T-helper 1 cell treated with Interleukin-12 subunit alpha and Interleukin-12 subunit beta and Interleukin-4 antibody, amounts not matched to agents 30 μg/mL and 1 μg/mL, for 36 hours (primary cell): ENCODE measurements around the gene ZNF341.

Source experiments
- H3K27ac Mint-ChIP-seq: one replicate; pipeline ENCODE4 v1.8.0; 2021; ENCODE audit warnings: mild to moderate bottlenecking, mixed read lengths
- H3K27me3 Mint-ChIP-seq: one replicate; pipeline ENCODE4 v1.8.0; 2021; ENCODE audit warnings: low read depth, mixed read lengths
- H3K36me3 Mint-ChIP-seq: one replicate; pipeline ENCODE4 v1.8.0; 2021; ENCODE audit warnings: low read depth, mixed read lengths
- H3K4me1 Mint-ChIP-seq: one replicate; pipeline ENCODE4 v1.8.0; 2021; ENCODE audit warnings: low read depth, mixed read lengths
- H3K4me3 Mint-ChIP-seq: one replicate; pipeline ENCODE4 v1.8.0; 2021; ENCODE audit warnings: mild to moderate bottlenecking, moderate library complexity, mixed read lengths
- H3K9me3 Mint-ChIP-seq: one replicate; pipeline ENCODE4 v1.8.0; 2021; ENCODE audit warnings: mixed read lengths

ZNF341 gene

DNA sequence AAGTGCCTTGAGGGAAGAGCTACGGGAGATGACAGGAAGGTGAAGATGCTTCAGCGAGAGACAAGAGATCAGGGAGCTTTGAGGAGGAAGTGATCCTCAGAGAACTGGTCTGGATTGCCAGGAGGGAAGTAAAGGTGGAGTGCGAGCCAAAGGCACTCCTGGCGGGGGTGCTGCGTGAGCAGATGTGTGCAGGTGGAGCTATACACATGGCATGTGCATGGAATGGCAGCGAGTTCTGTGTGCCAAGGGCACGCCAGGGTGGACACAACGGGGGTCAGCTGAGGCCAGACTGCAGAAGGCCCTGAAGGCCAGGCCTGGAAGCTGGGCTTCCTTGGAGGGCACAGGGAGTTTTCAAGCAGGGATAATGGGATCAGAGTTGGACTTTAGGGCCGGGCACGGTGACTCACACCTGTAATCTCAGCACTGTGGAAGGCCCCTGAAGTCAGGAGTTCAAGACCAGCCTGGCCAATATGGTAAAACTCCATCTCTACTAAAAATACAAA, 17.9 kb upstream of the ZNF341 start:
- H3K9me3 Mint-ChIP-seq, result no peaks in the 10 kb centered on the region
- H3K27ac Mint-ChIP-seq, result no peak overlapping the region
- no peaks in the 10 kb centered on the region for H3K27me3 Mint-ChIP-seq
- H3K4me3 Mint-ChIP-seq, result no peak overlapping the region
- peaks cover 26% of the 10 kb centered on the region for H3K4me1 Mint-ChIP-seq
- H3K36me3 Mint-ChIP-seq, result peaks cover 33% of the 10 kb centered on the region

DNA sequence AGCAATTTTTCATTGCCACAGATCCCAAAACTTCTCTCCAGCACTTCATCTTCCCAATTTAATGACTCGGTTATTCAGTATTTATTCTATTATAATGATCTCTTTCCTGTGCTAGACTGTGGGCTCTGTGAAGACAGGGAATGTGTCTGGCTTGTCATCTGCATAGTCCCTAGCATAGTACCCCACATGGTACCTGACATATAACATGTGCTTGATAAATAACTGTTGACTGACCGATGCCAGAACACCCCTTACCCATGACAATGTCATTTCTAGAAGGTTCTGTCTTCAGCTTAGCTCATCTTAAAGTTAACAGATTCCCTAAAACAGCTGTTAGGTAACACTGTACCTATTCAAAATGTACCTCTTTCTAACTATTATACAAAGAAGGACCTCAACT, 15.3 kb upstream of the ZNF341 start:
- Mint-ChIP-seq H3K4me3 (no peak overlapping the region), H3K36me3 (peaks cover 21% of the 10 kb centered on the region), H3K9me3 (peaks cover 3% of the 10 kb centered on the region), H3K4me1 (peaks cover 21% of the 10 kb centered on the region), H3K27ac (no peak overlapping the region), H3K27me3 (no peaks in the 10 kb centered on the region)

DNA sequence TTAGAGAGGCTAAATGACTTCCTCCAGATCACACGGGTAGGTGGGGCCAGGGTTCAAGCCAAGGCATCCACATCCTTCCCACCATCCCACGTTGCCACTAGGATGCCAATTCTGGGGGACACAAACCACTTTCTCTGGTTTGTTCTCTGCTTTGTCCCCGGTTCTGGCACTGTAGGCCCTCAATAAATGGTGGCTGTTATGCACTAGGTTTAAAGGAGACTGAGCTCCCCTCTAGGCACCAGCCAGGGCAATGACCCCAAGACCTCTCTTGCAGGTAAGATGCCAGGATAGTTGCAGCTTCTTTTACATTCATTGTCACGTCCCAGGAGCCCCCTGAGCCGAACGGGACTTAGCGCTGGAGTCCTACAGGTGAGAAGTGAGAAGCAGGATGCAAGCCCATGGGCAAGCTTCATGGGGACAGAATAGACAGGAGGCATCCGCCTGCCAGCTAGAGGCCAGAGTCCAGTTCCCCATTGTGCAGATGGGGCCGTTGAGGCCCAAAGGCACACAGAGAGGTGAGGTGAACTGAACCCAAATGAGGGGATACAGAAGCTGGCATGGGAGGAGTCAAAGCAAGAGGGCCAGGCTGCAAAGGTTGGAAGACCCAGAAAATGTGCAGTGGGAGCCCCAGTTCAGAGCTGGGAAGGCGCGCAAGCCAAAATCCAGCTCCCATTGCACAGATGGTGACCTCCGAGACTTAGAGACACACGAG, 12.4 kb upstream of the ZNF341 start:
- peaks cover 8% of the 10 kb centered on the region for H3K36me3 Mint-ChIP-seq
- H3K9me3 Mint-ChIP-seq, result peaks cover 3% of the 10 kb centered on the region
- peak overlapping the region; percentile 89 for H3K27ac Mint-ChIP-seq

DNA sequence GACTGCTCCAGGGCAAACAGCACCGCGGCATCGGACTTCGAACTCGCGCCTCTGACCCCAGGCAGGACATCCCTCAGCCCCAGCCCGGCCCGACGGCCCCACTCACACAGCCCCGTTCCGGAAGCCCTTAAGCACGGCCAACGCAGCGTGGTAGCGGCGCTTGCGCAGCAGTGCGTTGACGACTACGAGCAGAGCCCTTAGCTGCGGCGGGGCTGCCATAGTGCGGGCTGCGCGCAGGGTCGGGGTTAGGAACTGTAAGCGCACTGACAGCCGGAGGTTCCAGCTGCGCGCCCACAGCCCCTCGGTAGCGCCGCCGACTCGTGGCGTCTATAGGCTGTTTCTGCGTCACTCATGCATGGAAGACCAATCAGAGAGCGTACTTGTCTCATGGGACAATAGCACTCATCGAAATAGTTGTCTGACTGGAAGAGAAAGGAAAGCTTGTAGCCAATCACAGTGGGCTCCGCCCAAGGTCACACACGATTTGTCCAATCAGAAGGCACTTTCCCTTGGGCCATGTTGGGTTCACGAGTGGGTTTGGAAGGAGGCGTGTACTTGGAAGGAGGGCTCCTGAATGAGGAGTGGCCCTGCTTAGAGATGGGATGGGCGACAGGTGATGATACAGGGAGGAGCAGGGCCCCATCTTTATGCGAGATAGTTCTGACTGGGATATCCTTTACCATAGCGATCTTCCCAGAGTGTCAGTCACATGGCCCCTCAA, 11.6 kb upstream of the ZNF341 start, which contains the start of gene PXMP4:
TSS of gene PXMP4 (minus strand) at position 322 of the 721 bp plus-strand sequence. CDS start at position 219, 103 bp downstream.
- Mint-ChIP-seq H3K4me3 (peak within 1 kb of the TSS; percentile 84), H3K9me3 (peaks cover 3% of the 10 kb centered on the region), H3K4me1 (peaks cover 20% of the 10 kb centered on the region), H3K27me3 (no peaks in the 10 kb centered on the region), H3K36me3 (peaks cover 8% of the 10 kb centered on the region), H3K27ac (peak within 1 kb of the TSS; percentile 89)

More for the DNA sequence above, 12.4 kb upstream of the ZNF341 start:
- Mint-ChIP-seq H3K27me3 (no peaks in the 10 kb centered on the region), H3K4me1 (peaks cover 20% of the 10 kb centered on the region), H3K4me3 (peak overlapping the region; percentile 84)

DNA sequence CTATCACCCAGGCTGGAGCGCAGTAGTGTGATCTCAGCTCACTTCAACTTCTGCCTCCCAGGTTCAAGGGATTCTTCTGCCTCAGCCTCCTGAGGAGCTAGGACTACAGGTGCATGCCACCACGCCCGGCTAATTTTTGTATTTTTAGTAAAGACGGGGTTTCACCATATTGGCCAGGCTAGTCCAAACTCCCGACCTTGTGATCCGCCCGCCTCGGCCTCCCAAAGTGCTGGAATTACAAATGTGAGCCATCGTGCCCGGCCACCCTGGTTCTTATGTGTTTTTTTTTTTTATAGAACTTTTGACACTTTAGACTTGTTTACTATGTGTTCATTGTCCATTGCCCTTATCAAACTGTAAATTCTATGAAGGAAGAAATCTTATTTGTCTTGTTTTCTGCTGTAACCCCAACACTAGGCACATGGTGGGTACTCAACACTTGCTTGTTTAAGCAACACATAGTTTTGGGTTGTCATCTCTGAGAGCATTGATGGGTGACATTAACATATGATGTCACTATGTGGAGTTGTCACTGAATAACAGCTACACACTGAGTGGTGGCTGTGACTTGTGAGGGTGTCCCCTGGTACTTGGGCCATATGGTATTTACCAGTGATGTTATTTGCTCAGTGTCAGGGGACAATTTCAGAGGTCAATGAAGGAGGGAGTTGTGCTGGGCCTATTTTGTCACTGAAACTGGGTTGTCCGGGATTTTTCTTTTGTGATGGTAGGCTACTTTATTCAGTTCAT, 10.2 kb upstream of the ZNF341 start:
- H3K4me1 Mint-ChIP-seq, result peaks cover 18% of the 10 kb centered on the region
- H3K27me3 Mint-ChIP-seq, result no peaks in the 10 kb centered on the region
- no peak overlapping the region for H3K27ac Mint-ChIP-seq
- H3K9me3 Mint-ChIP-seq, result peaks cover 3% of the 10 kb centered on the region
- peaks cover 6% of the 10 kb centered on the region for H3K36me3 Mint-ChIP-seq
- no peak overlapping the region for H3K4me3 Mint-ChIP-seq

DNA sequence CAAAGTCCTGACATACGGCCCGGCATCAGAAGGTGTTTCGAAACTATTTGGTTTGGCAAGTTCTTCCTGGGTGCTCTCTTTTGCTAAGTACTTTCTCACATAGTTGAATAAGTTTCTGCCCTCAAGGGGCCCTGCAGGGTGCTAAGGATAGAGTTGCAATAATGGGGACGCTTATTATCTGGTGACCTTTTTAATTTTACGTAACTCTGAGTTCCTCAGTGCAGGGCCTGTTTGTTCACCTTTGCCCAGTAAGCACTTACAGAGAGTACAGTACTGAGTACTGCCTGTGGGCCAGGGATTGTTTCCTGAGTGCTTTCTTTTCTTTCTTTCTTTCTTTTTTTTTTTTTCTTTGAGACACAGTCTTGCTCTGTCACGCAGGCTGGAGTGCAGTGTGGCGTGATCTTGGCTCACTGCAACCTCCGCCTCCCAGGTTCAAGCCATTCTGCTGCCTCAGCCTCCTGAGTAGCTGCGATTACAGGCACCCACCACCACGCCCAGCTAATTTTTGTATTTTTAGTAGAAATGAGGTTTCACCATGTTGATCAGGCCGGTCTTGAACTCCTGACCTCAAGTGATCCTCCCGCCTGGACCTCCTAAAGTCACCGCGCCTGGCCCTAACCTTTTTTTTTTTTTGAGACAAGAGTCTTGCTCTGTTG, 7.2 kb upstream of the ZNF341 start:
- Mint-ChIP-seq H3K27me3 (no peaks in the 10 kb centered on the region), H3K9me3 (peaks cover 3% of the 10 kb centered on the region), H3K4me3 (no peak overlapping the region), H3K36me3 (peaks cover 2% of the 10 kb centered on the region), H3K4me1 (peaks cover 6% of the 10 kb centered on the region), H3K27ac (no peak overlapping the region)

DNA sequence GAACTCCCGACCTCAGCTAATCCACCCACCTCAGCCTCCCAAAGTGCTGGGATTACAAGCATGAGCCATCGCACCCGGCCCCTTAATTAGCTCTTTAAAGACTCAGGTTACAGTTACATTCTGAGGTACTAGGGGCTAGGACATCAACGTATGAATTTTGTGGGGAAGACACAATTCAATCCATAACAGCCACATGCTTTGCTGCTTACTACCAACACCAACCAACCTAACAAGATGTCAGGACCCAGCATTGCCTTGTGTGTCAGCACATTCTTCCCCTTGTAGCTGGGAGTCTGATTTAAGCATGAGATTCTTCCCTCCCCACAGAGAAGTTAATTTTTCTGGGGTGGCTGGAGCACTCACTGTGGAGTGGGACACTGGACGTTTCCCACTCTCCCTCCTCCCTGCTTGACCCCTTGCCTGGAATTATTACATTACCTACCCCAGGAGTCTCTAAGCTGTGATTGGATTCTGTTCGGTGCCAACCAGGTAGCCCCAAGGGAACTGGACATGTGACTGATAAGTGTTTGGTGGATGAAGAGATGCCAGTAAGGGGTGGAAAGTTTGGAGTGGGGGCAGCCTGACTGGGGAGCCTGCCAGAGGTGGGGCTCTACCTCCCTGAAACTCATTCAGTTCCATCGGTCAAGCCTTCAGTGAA, 6.1 kb upstream of the ZNF341 start:
- Mint-ChIP-seq H3K4me1 (peaks cover 3% of the 10 kb centered on the region), H3K27me3 (no peaks in the 10 kb centered on the region), H3K9me3 (no peaks in the 10 kb centered on the region), H3K4me3 (no peak overlapping the region), H3K27ac (no peak overlapping the region), H3K36me3 (no peaks in the 10 kb centered on the region)

DNA sequence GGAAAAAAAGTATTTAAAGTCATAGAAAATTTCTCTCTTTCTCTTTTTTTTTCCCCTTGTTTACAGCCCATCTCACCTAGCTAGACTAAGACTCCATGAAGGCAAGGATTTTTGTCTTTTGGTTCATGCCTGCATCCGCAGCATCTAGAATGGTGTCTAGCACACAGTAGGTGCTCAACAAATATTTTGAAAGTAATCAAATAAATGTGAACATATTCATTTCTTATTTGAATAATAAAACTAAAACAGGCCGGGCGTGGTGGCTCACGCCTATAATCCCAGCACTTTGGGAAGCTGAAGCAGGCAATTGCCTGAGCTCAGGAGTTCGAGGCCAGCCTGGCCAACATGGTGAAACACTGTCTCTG, 4.7 kb upstream of the ZNF341 start:
- Mint-ChIP-seq H3K36me3 (no peaks in the 10 kb centered on the region), H3K4me1 (peaks cover 3% of the 10 kb centered on the region), H3K4me3 (no peak overlapping the region), H3K9me3 (no peaks in the 10 kb centered on the region), H3K27me3 (no peaks in the 10 kb centered on the region), H3K27ac (no peak overlapping the region)

DNA sequence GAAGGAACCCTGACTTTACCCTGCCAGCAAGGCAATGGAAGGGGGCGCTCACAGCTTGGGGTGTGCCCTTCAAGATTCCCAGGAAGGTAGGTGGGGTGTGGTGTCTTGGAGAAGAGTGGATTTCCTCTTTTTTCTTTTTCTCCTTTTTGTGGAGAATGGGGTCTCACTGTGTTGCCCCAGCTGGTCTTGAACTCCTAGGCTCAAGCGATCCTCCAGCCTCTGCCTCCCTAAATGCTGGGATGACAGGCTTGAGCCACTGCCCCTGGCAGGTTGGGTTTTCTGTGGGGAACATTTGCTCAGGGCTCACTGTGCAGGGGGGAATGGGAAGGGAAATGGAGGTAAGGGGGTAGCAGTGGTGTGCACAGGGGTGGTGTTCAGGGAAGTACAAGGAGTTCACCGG, 4.0 kb upstream of the ZNF341 start:
- Mint-ChIP-seq H3K27ac (no peak overlapping the region), H3K27me3 (no peaks in the 10 kb centered on the region), H3K9me3 (no peaks in the 10 kb centered on the region), H3K36me3 (no peaks in the 10 kb centered on the region), H3K4me1 (peaks cover 6% of the 10 kb centered on the region), H3K4me3 (no peak overlapping the region)

DNA sequence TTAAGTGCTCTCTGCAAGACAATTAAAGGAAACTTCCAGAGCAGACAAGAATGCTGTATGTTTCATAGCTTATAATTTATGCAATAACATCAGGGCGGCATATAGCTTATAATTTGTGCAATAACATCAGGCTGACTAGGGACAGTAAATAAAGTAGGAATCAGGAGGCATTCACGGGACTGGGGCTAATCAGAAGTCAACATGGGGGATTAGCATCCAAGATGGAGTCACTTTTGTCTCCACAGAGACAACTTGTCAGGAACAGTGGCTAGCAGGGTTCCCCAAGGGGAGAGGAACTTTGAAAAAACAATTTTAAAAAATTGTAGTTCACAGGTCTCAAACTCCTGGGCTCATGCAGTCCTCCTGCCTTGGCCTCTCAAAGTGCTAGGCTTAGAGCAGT, 3.3 kb upstream of the ZNF341 start:
- Mint-ChIP-seq H3K27ac (no peak overlapping the region), H3K4me1 (peaks cover 7% of the 10 kb centered on the region), H3K4me3 (no peak overlapping the region), H3K27me3 (no peaks in the 10 kb centered on the region), H3K36me3 (no peaks in the 10 kb centered on the region), H3K9me3 (no peaks in the 10 kb centered on the region)

DNA sequence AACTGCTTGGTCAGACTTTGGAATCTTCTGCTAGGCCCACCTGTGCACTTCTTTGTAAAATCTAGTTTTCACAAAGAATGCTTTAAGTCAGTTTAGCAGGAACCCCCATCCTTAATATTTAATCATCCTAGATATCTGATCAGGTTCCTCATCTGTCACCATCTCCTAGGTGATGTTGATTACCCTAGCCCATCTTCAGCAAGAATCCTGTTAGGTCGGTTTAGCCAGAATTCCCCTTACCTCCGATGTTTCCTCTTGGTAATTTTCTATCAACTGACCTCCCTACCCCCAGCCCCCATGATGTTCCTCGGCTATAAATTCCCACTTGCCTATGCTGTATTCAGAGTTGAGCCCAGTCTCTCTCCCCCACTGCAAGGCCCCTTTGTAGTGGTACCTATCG, 2.7 kb upstream of the ZNF341 start:
- Mint-ChIP-seq H3K9me3 (no peaks in the 10 kb centered on the region), H3K36me3 (peaks cover 2% of the 10 kb centered on the region), H3K4me1 (peaks cover 12% of the 10 kb centered on the region), H3K4me3 (no peak overlapping the region), H3K27ac (no peak overlapping the region), H3K27me3 (no peaks in the 10 kb centered on the region)

DNA sequence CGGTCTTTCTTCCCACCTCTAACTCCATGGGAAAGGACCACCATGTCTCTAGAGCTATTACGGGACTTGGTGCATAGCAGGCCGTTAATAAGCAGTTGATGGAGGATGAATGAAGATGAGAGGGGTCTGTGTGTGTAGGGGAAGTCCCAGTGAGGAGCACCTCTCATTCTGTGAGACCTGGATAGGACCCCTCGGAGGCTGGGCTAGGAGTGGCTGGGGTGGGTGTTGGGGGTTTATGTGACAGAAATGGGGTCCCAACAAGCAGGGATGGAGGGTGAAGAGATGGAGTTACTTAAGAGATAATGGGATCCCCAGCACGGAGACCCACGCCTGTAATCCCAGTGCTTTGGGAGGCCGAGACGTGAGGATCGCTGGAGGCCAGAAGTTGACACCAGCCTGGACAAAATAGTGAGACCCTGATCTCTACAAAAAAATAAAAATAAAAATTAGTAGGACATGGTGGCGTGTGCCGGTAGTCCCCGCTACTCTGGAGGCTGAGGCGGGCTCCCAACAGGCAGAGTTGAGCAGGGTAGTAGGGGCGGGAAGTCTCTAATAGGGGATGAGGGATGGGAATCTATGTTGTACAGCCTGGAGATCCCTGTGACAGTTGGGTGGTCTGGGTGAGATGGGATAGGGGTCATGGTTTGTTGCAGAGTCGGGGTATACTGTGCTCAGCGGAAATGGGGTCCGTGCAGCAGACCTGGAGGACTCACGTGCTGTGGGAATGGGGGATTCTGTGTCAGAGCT, 677 bp upstream of the ZNF341 start:
- Mint-ChIP-seq H3K27ac (peak overlapping the region; percentile 90), H3K4me1 (peaks cover 16% of the 10 kb centered on the region), H3K36me3 (peaks cover 5% of the 10 kb centered on the region), H3K4me3 (peak overlapping the region; percentile 84), H3K27me3 (no peaks in the 10 kb centered on the region), H3K9me3 (peaks cover 6% of the 10 kb centered on the region)

DNA sequence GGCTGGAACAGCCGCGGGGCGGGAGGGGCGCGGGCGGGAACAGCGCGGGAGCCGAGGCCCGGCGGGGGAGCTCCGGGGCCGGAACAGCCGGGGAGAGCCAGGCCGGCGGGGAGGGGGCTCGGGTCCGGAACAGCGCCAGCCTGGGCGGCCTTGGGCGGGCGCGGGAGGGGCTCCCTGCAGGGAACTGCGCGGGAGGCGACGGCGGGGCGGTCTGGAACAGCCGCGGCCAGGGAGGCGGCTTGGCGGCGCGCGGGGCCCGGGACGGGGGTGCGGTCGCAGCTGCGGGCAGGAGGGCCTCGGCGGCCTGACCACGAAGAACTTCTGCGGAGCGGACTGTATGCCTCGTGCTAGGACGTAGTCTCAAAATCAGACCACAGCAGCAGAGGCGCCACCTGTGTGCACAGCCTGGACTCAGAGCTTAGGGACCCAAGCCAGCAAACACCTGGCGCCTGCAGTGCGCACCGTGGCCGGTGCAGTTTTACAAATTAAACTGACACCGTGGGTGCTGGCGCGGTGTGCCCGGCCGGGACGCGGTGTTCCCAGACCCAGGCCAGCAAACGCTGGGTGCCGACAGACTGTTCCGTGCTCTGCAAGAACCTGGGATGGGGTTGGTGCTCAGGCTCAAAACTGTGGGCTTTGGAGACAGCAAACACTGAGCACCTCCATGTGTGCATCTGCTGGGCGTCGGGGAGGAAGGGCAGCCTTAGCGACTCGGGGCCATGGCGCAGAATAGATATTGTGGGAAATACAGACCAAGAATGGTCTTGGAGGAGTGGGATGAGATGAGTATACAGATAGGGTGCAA, 572 bp downstream of the ZNF341 start:
- Mint-ChIP-seq H3K4me3 (peak overlapping the region; percentile 86), H3K27ac (peak overlapping the region; percentile 81)

More for the DNA sequence above, 572 bp downstream of the ZNF341 start:
- no peaks in the 10 kb centered on the region for H3K27me3 Mint-ChIP-seq
- H3K4me1 Mint-ChIP-seq, result peaks cover 16% of the 10 kb centered on the region
- H3K36me3 Mint-ChIP-seq, result peaks cover 14% of the 10 kb centered on the region
- peaks cover 14% of the 10 kb centered on the region for H3K9me3 Mint-ChIP-seq
